Fibroblast of peridontal ligament (primary cell): ENCODE results near the gene MZT2B.
"Not testable (repeated sequence)": the region's sequence is repeated elsewhere in the genome, so short reads cannot be mapped to it uniquely, and the experiment has no call there.

Experiments
- DNase-seq: peaks from one replicate; pipeline ENCODE4 v3.0.0-alpha.2; 2010; ENCODE audit errors: extremely low read depth

MZT2B gene

GRCh38 chr2:130152816-130153595, 29.1 kb upstream of the MZT2B start:
- no peak for DNase-seq

GRCh38 chr2:130153721-130154422, 28.2 kb upstream of the MZT2B start:
- not testable (repeated sequence) for DNase-seq

GRCh38 chr2:130154423-130154770, 27.7 kb upstream of the MZT2B start:
- DNase-seq: not testable (repeated sequence)

GRCh38 chr2:130154773-130155765, 27.0 kb upstream of the MZT2B start:
- no peak for DNase-seq

GRCh38 chr2:130155956-130156623, 26.0 kb upstream of the MZT2B start:
- DNase-seq: peak; percentile 17

- no peak for DNase-seq
These were observed 25.4 kb upstream of the MZT2B start for GRCh38 chr2:130156624-130157004.

- not testable (repeated sequence) for DNase-seq
These were observed 24.7 kb upstream of the MZT2B start for GRCh38 chr2:130157354-130157753.

- DNase-seq: not testable (repeated sequence)
These were observed 24.1 kb upstream of the MZT2B start for GRCh38 chr2:130157825-130158514.

- no peak for DNase-seq
These were observed 23.4 kb upstream of the MZT2B start for GRCh38 chr2:130158631-130159030.

GRCh38 chr2:130159376-130159775, 22.7 kb upstream of the MZT2B start:
- not testable (repeated sequence) for DNase-seq

GRCh38 chr2:130160131-130160530, 21.9 kb upstream of the MZT2B start:
- DNase-seq: no peak

- not testable (repeated sequence) for DNase-seq
These were observed 21.0 kb upstream of the MZT2B start for GRCh38 chr2:130160838-130161705.

GRCh38 chr2:130162486-130162885, 19.6 kb upstream of the MZT2B start:
- not testable (repeated sequence) for DNase-seq

GRCh38 chr2:130162968-130163367, 19.1 kb upstream of the MZT2B start:
- DNase-seq: no peak

- DNase-seq: no peak
These were observed 16.6 kb upstream of the MZT2B start for GRCh38 chr2:130165293-130166016.

- not testable (repeated sequence) for DNase-seq
These were observed 15.5 kb upstream of the MZT2B start for GRCh38 chr2:130166611-130167010.

- not testable (repeated sequence) for DNase-seq
These were observed 12.9 kb upstream of the MZT2B start for GRCh38 chr2:130169163-130169562.

- no peak for DNase-seq
These were observed 12.2 kb upstream of the MZT2B start for GRCh38 chr2:130169896-130170295.

- not testable (repeated sequence) for DNase-seq
These were observed 7.2 kb upstream of the MZT2B start for GRCh38 chr2:130174866-130175265.
